Right ventricle myocardium superior (tissue), 1 donor: ENCODE measurements around the gene GOT2. TPM values are rescaled to one million over a fixed set of nuclear protein-coding genes. Genes with fewer than 3 reads are reported as not detected.
"Not testable (repeated sequence)": the region's sequence is repeated elsewhere in the genome, so short reads cannot be mapped to it uniquely, and the experiment has no call there.

Source experiments
- ATAC-seq: fragments of 200-7000 bp; cut with Tn5 transposase; one replicate; pipeline ENCODE4 v1.9.1; 2020; ENCODE audit warnings: mild to moderate bottlenecking; ENCODE audit not compliant: poor library complexity
- DNase-seq: peaks from one replicate; pipeline ENCODE4 v3.0.0-alpha.2; 2020
- intact Hi-C: fragments of 100-400 bp; cut with DNase I; formaldehyde crosslinking; loops from one replicate; pipeline ENCODE4 v1.11.2; 2022
- long read RNA-seq: library from polyadenylated mRNA; unstranded; transcript quantifications from one replicate; pipeline ENCODE4 v2.0.0, GENCODE V29; 2021
- total RNA-seq: library from RNA; stranded (reverse); fragmentation: NEBNext Ultra II Directional; extraction: Animal tissue kit (Norgen Biotek cat#: 25700); gene quantifications from one replicate; pipeline ENCODE4 v1.2.1, GENCODE V29; 2021
- donor health status: DM: no; HTN: yes; CAD: no; lungs with severe emphysema.

Gene GOT2
- 533 TPM for total RNA-seq
- long read RNA-seq, transcript GOT2-201 (10 exons, 2,462 nt) = major isoform, 1,962 of 2,032 reads
- long read RNA-seq, partial matches to known transcripts = 49 of 2,032 reads
- long read RNA-seq, other reads (novel, unspliced or antisense) = 20 of 2,032 reads

DNA sequence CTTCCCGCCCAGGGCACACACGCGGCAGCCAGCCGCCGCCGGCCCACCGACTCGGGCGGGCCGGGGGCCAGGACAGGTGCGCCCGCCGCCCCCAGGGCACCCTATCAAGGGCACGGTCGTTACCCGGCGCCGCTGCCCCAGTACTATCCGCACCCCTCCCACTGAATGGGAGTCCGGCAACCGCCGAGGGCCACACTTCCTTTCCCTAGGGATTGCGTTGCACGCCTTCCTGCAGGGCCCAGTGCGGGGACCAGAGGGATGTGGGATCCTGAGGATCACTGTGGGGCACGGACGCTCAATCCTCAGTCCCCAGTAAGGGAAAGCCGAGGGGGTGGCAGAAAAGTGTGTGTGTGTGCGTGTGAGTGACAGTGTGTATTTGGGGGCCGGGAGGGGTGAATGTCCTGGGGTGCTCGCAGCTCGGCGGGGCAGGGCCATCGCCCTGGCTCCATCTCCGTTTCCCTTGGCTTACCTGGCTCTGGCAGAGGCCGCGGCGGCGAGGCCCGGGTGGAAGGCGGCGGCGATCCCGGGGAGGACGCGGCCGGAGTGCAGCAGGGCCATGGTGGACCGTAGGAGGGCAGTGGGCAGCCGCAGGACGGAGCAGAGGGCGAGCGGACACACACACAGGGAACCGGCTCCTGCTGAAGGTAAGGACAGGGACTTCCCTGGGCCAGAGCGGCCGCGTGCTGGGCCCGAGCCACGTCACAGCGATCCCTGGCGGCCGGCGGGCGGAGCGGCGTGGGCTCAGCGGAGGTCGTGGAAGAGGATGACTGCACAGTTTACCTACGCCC lies at the start of gene GOT2:
GOT2 (minus strand) TSS at position 646 of the 788 bp plus-strand sequence; CDS start at position 558, 88 bp downstream.
- ATAC-seq = peak; percentile 98
- DNase-seq = peak; percentile 89
- intact Hi-C loops = no loop called here

GRCh38 chr16:58779291-58779690 lies 45.2 kb upstream of the GOT2 start:
- intact Hi-C loops, DNase-seq, ATAC-seq: not testable (repeated sequence)

DNA sequence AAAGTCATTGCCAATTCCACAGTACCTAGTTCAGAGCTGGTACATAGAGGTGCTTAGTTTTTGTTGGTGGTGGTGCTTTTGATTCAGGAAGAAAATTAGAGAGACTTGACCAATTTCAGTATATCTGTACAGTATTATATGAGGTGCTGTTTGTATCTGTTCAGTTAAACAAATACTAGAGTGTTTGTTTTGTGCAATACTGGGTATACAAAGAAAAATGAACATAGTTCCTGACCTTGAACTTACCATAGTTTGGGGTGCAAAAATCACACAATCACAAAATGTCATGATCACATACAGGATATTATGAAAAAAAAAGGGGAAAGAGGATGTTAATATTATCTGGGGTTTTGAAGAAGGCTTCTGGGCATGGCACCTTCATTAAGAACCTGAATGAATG lies 39.8 kb upstream of the GOT2 start:
- no peak for DNase-seq
- intact Hi-C loops = no loop called here
- no peak for ATAC-seq

- ATAC-seq (no peak), DNase-seq (no peak)
- intact Hi-C loops = no loop called here
These were observed 34.0 kb upstream of the GOT2 start for GRCh38 chr16:58768145-58768544.

GRCh38 chr16:58767581-58767980 lies 33.5 kb upstream of the GOT2 start:
- ATAC-seq (no peak), DNase-seq (no peak)
- intact Hi-C loops = no loop called here

GRCh38 chr16:58756650-58757332 lies 22.7 kb upstream of the GOT2 start:
- intact Hi-C loops = loop anchor here (5.0 kb wide), 1 partner anchor 79 kb away; no protein-coding TSS in a partner anchor
- peak; percentile 34 for ATAC-seq

DNA sequence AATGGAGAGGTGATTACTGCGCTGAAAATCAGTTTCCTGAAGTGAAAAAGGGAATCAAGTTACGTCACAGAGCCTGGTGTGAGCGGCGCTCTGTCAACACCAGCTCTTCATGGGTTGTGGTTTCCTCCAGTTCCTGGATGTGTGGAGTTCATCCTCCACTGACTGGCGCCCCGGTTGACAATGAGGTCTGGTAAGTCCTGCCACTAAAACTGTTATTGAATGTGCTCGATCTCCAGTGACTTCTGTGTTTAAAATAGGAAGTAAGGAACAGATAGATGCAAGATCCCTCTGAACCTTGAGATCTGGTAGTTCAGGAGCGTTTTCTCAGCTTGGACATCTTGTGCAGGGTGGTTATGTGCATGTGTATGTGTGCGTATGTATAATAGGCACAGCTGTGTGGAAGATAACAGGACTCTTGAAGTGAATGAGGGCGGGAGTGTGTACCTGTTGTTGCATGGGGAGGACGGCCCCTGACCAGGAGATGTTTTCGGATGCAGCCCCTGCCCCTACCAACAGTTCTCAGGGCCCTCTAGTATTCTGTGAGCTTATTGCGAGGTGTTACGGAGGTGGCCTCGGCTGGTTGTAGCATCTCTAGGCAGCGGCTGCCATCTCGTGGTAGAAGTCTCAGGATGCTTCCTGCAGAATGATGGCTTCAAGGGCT lies 22.0 kb upstream of the GOT2 start:
- intact Hi-C loops = loop anchor here (5.0 kb wide), 1 partner anchor 79 kb away; no protein-coding TSS in a partner anchor
- ATAC-seq = peak; percentile 95
- DNase-seq = peak; percentile 79

More at GRCh38 chr16:58756650-58757332, 22.7 kb upstream of the GOT2 start:
- no peak for DNase-seq

DNA sequence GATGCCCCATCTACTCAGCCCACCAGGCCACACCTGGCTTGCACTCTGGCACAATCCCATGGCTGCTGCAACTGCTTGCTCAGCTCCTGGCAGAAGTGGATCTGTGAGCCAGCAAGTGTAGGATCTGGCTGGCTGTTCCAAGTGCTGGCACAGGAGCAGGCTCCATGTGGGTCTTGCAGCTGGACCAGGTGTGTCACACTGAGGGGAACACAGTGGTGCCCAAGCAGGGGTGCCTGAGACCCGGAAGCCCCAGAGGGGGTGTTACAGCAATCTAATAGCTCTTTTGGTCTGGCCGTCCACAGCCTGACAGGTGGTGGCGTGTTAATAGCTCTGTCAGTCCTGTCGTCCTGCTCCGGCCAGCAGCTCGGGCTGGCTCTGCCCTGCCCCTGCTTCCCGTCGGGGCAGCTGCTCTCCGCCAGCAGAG lies 19.6 kb upstream of the GOT2 start:
- DNase-seq = no peak
- peak; percentile 9 for ATAC-seq
- intact Hi-C loops = no loop called here

GRCh38 chr16:58744497-58744896 lies 10.4 kb upstream of the GOT2 start:
- DNase-seq (no peak), ATAC-seq (no peak)
- intact Hi-C loops = no loop called here

DNA sequence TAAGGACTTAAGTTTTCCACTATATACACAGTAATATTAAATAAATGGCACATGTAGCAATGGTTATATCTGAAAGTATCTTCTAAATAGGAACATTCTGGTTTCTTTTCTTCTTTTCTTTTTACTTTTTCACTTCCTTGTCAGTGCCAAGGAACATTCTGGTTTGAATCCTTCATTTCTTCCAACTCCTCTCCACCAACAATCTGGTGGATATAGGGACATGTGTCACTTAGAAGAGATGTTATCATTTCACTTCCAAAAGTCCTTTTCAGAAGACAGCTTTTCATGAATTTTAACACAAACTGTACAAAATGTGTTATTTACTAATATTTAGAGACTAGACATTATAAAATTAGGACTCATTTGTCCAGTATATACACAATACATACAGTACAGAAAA lies 7.9 kb upstream of the GOT2 start:
- intact Hi-C loops = no loop called here
- no peak for DNase-seq
- no peak for ATAC-seq

DNA sequence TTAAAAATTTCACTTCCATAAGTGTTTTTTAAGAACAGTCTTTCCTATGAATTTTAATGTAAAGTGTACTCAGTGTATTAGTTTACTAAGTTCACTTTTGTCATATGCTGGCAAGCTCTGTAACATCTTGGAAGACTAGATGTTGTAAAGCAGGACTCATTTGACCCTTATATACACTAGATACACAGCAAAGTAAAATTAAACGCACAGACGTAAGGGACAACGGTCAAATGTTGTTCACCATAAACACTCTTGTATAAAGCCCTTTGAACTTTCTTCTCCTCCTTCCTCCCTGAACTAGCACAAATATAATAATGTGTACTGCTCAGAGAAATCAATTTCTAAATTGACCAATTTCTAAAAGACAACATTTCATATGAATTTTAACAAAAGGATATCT lies 7.0 kb upstream of the GOT2 start:
- no peak for DNase-seq
- intact Hi-C loops = no loop called here
- no peak for ATAC-seq

DNA sequence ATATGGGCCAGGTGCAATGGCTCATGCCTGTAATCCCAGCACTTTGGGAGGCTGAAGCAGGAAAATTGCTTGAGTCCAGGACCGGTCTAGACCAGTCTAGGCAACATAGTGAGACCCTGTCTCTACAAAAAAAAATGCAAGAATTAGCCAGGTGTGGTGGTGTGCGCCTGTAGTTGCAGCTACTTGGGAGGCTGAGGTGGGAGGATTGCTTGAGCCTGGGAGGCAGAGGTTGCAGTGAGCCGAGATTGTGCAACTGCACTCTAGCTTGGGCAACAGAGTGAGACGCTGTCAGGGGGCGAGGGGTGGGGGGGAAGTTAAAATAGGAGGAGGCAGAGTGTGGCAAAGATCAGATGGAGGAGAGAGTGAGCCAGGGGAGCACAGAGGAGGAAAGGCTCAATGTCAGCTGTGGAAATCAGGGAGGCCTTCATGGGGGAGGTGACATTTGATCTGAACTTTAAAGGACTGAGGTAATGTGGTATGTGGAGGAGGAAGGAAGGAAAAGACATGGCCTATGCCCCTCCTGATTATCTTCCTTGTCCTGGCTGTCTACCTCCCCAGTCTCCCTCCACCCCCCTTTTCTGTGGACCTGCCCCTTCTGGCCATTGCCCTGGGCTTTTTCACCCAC lies 4.7 kb upstream of the GOT2 start:
- DNase-seq = no peak
- no peak for ATAC-seq
- intact Hi-C loops = no loop called here

DNA sequence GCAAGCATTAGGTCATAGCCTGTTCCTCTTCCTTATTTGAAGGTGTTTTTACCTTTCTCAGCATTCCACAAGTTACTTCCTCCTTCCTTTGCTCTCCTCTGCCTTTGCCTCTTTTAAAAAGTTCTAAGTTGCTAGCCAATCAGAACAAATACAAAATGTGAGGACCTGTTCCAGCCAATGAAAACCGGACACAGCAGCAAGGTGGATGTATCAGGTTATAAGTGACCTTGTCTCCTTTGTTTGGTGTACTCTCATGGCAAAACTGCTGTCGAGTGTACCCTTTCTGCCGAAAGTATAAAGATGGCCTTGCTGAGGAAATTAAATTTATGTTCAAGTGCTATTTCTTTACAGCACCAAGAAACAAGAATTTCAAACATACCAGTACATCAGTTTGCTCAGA lies 2.2 kb upstream of the GOT2 start:
- DNase-seq, intact Hi-C loops, ATAC-seq: not testable (repeated sequence)

GRCh38 chr16:58734459-58734787 lies 307 bp upstream of the GOT2 start:
- ATAC-seq (no peak), DNase-seq (no peak)
- intact Hi-C loops = no loop called here

DNA sequence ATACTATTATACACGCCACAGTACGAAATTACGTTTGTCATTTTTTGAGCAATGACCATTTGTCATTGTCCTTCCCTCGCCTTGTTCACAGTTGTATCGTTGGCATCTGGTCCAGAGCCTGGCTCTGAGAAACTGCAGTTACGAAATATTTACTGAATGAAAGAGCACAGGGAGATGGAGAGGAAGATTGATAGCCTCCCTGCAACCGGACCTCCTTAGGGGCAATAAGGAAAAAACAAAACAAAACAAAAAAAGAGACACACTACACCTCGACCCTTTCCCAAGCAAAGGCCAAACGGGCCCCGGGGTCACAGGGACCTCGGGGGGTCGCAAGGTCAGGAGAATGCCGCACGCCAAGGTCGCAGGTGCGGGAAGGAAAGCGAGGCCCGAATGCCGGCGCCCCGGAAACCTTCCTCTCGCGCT lies 857 bp downstream of the GOT2 start:
- intact Hi-C loops = no loop called here
- ATAC-seq (peak; percentile 46), DNase-seq (no peak)

GRCh38 chr16:58732545-58733247 lies 1.4 kb downstream of the GOT2 start:
- ATAC-seq = no peak
- no peak for DNase-seq
- intact Hi-C loops = no loop called here

DNA sequence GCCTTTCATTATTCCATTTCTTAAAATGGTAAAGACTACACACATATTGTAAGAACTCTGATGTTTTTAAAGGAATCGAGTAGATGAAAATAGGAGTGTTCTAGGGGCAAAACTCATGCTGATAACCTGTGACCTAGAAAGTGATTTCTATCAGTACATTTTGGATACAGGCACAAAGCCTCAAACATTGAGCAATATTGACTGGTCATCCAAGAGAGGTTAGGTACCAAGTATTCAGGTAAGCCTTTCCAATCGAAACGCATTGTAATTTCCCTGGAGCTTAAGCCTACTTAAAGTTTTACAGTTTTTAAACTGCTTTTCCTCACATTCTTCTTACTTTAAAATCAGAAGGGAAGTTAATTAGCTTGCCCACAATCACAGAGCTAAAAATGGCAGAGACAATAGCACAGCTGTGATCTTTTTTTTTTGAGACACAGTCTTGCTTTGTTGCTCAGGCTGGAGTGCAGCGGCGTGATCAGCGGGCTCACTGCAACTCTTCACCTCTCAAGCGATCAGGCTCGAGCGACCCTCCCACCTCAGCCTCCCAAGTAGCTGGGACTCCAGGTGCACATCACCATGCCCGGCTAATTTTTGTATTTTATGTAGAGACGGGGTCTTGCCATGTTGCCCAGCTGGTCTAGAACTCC lies 3.3 kb downstream of the GOT2 start:
- intact Hi-C loops = no loop called here
- no peak for ATAC-seq
- DNase-seq = no peak
